ENCODE measurements around the gene PROM1. TPM values are rescaled to one million over a fixed set of nuclear protein-coding genes. Genes with fewer than 3 reads are reported as not detected.

The PROM1 gene
- total and polyA plus RNA-seq, 2 of the 8 experiments (the other 6 are each of a cell fraction or from before 2014, with no cell fraction given) = 36.0 to 59.7 TPM

GRCh38 chr4:16089156-16089555 lies 5.3 kb upstream of the PROM1 start:
- Histone ChIP-seq H2BK15ac (ENCODE audit: low read length) (no peak overlapping the region), H2BK120ac (replicated peaks; ENCODE audit: low read depth, low read length) (no peak overlapping the region), H3K27ac (ENCODE audit: low read depth, low read length) (no peak overlapping the region), H3K23me2 (ENCODE audit: low read depth, low read length) (no peaks in the 10 kb centered on the region), H3K9ac (replicated peaks in 1 of 4; ENCODE audit: extremely low read depth in 1 of 4, low read depth in 3 of 4, low read length in 3 of 4) (no peak overlapping the region), H4K5ac (ENCODE audit: insufficient read length, low read depth, low read length) (no peak overlapping the region), H3K27me3 (replicated peaks in 1 of 4; ENCODE audit: control insufficient read depth in 3 of 4, extremely low read depth in 1 of 4, insufficient read depth in 3 of 4, low read length in 3 of 4) (peaks cover 0 to 6% (median 3%) of the 10 kb centered on the region in 4 experiments; a peak in 5 of 7 replicates), H3K4ac (replicated peaks; ENCODE audit: insufficient read length, low read depth, low read length) (no peak overlapping the region), H2AK5ac (ENCODE audit: low read depth, low read length) (no peak overlapping the region), H3K56ac (replicated peaks; ENCODE audit: insufficient read length, low read depth, low read length) (no peak overlapping the region), H3K4me2 (ENCODE audit: insufficient read depth in 1 of 2, low read depth in 2 of 2, low read length in 2 of 2) (no peak overlapping the region), H4K20me1 (replicated peaks in 1 of 2; ENCODE audit: control insufficient read depth in 1 of 2, insufficient read depth in 2 of 2, low read length in 2 of 2) (no peaks in the 10 kb centered on the region), H2BK20ac (ENCODE audit: low read length) (no peak overlapping the region), H3K18ac (ENCODE audit: extremely low read depth, low read length) (no peak overlapping the region), H3K9me3 (ENCODE audit: insufficient read depth in 2 of 2, low read depth in 1 of 2, low read length in 1 of 2) (no peaks in the 10 kb centered on the region), H2BK5ac (ENCODE audit: low read depth, low read length) (no peak overlapping the region), H3K14ac (ENCODE audit: insufficient read length) (no peak overlapping the region), H3K79me2 (ENCODE audit: control insufficient read depth in 1 of 2, insufficient read depth in 2 of 2, low read length in 2 of 2) (no peaks in the 10 kb centered on the region), H2AFZ (ENCODE audit: low read length) (no peak overlapping the region), H3K23ac (ENCODE audit: insufficient read length) (no peak overlapping the region), H3K4me1 (replicated peaks in 1 of 4; ENCODE audit: control insufficient read depth in 3 of 4, insufficient read depth in 4 of 4, low read length in 3 of 4) (peaks cover 0 to 2% (median 0%) of the 10 kb centered on the region in 4 experiments; a peak in 3 of 7 replicates), H4K91ac (replicated peaks; ENCODE audit: insufficient read length, low read length) (no peak overlapping the region), H3K79me1 (ENCODE audit: low read depth, low read length) (no peaks in the 10 kb centered on the region), H2BK12ac (ENCODE audit: low read depth, low read length) (no peak overlapping the region), H3K36me3 (ENCODE audit: control insufficient read depth in 2 of 4, insufficient read depth in 4 of 4, low read length in 3 of 4) (0 out of 8 replicates have a peak, but pooled peaks cover 0 to 3% (median 0%) of the 10 kb centered on the region in 4 experiments), H4K8ac (ENCODE audit: extremely low read depth, insufficient read depth, low read length) (no peak overlapping the region), H3K4me3 (ENCODE audit: extremely low read depth in 1 of 4, insufficient read depth in 2 of 4, low read depth in 3 of 4, low read length in 4 of 4) (no peak overlapping the region)
- ChIA-PET CTCF (ENCODE audit: partially characterized antibody) (interaction anchor here (1.2 kb wide), 1 partner anchor 116 kb away, joined by 3 read pairs; no protein-coding TSS in a partner anchor), POLR2A (ENCODE audit: partially characterized antibody) (interaction anchor here (1.4 kb wide), 1 partner anchor 68 kb away, joined by 4 read pairs; no protein-coding TSS in a partner anchor)
- TF ChIP-seq SIX5 (IDR thresholded peaks at IDR 0.05; ENCODE audit: low read depth, low read length) = no peak
- no peak for TF ChIP-seq FOSL1 (IDR thresholded peaks at IDR 0.05; ENCODE audit: insufficient read depth, low read depth, low read length)
- TF ChIP-seq POU5F1 (IDR thresholded peaks at IDR 0.05; ENCODE audit: low read depth, low read length) = no peak
- no peak for TF ChIP-seq BRCA1 (IDR thresholded peaks at IDR 0.05; ENCODE audit: low read depth, low read length)
- TF ChIP-seq MAFK (IDR thresholded peaks at IDR 0.05; ENCODE audit: low read depth, low read length) = no peak
- no peak for TF ChIP-seq PHF8 (conservative IDR thresholded peaks at IDR 0.05; ENCODE audit: low read depth, low read length)
- no peak for TF ChIP-seq SP1 (IDR thresholded peaks at IDR 0.05; ENCODE audit: low read depth, low read length)
- TF ChIP-seq HDAC2 (IDR thresholded peaks at IDR 0.05; ENCODE audit: borderline replicate concordance in 1 of 2, low read depth in 2 of 2, low read length in 2 of 2) = no peak
- TF ChIP-seq ZNF274 (IDR thresholded peaks at IDR 0.05; ENCODE audit: borderline replicate concordance, extremely low read depth, low read length) = no peak
- TF ChIP-seq KDM1A (IDR thresholded peaks at IDR 0.05; ENCODE audit: borderline replicate concordance, low read length) = no peak
- TF ChIP-seq TAF7 (optimal IDR thresholded peaks at IDR 0.05; ENCODE audit: borderline replicate concordance, low read depth, low read length) = no peak
- TF ChIP-seq RXRA (IDR thresholded peaks at IDR 0.05; ENCODE audit: insufficient read depth, low read depth, low read length) = no peak
- TF ChIP-seq JUND (IDR thresholded peaks at IDR 0.05; ENCODE audit: low read length) = no peak
- no peak for FAIRE-seq
- WGBS, 2 experiments (ENCODE audit: extremely low coverage in 1 of 2, insufficient coverage in 1 of 2, insufficient read length in 1 of 2, insufficient replicate concordance in 2 of 2, low coverage in 1 of 2, low lambda C conversion rate in 2 of 2, missing lambda C conversion rate in 1 of 2) = 92% methylated on average over 3 of the region's 3 CpGs; no CpG with 5 or more reads in 1 of the 2 experiments
- no peak for DNase-seq (ENCODE audit: low read depth in 1 of 2, low spot score in 2 of 2)

All from H1 (cell line).